ENCODE data around the gene CNOT2. TPM values are rescaled to one million over a fixed set of nuclear protein-coding genes. Genes with fewer than 3 reads are reported as not detected.

Gene CNOT2
- total RNA-seq, 2 donors from 2014 or later: 57.2 to 142 TPM

DNA sequence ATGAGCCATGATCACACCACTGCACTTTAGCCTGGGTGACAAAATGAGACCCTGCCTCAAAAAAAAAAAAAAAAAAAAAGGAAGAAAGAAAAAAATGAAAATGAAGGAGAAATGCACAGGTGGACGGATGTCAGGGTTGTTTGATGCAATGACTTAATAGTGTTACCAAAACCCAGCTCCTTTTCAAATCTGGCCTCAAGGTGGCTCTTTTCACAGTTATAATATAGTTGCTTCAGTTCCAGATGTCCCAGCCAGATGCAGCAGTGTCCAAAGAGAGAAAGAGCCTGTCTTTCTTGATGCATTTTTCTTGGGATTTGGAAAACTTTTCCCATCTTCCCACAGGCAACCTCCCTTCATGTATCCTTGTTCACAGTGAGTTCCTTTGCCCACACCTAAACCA, 159.4 kb downstream of the CNOT2 start:
- H3K27ac ChIP-seq: no peak overlapping the region

DNA sequence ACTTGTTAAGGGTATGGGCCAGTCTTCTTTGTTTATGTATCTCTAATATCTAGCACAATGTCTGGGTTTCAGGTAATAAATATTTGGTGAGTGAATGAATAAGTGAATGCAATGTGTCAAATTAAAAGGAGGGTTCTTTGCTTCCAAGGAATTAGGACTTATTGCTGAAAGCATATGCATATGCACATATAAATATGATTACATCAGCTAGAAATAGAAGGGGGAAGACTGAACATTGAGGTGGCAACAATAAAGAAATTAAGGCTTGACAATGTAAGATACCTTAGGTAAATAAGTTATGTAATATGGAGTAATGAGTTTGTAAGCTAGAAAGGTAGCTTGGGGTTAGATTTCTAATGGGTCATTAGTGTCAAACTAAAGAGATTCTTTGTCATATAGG, 160.6 kb downstream of the CNOT2 start:
- Histone ChIP-seq H3K4me1 (replicated peaks) (no peaks in the 10 kb centered on the region), H3K4me3 (no peak overlapping the region), H3K27ac (no peak overlapping the region), H3K9me3 (no peaks in the 10 kb centered on the region), H3K36me3 (no peaks in the 10 kb centered on the region), H3K27me3 (replicated peaks; ENCODE audit: insufficient read depth) (no peaks in the 10 kb centered on the region)
- TF ChIP-seq CTCF (IDR thresholded peaks at IDR 0.05): no peak
- no peak for TF ChIP-seq POLR2A (IDR thresholded peaks at IDR 0.05)
- TF ChIP-seq POLR2AphosphoS5 (IDR thresholded peaks at IDR 0.05): no peak
- intact Hi-C loops (cut with DNase I): no loop called here
- no peak for DNase-seq (ENCODE audit: low spot score)

More for the DNA sequence above, 159.4 kb downstream of the CNOT2 start:
- Histone ChIP-seq H3K4me1 (replicated peaks) (no peaks in the 10 kb centered on the region), H3K4me3 (no peak overlapping the region), H3K36me3 (no peaks in the 10 kb centered on the region), H3K9me3 (no peaks in the 10 kb centered on the region), H3K27me3 (replicated peaks; ENCODE audit: insufficient read depth) (no peaks in the 10 kb centered on the region)
- DNase-seq (ENCODE audit: low spot score): no peak
- no peak for TF ChIP-seq CTCF (IDR thresholded peaks at IDR 0.05)
- TF ChIP-seq POLR2A (IDR thresholded peaks at IDR 0.05): no peak
- no peak for TF ChIP-seq POLR2AphosphoS5 (IDR thresholded peaks at IDR 0.05)
- intact Hi-C loops (cut with DNase I): no loop called here
- WGBS: 93% methylated on average over 1 of the region's 1 CpG

Other genes starting within 250 kb of the CNOT2 start
- gene KCNMB4, start 122.9 kb downstream of the CNOT2 start, total RNA-seq: 1 to 10 TPM; 1.5 to 4.8 TPM